ENCODE data around the gene ALKBH5. TPM values are rescaled to one million over a fixed set of nuclear protein-coding genes. Genes with fewer than 3 reads are reported as not detected.

ALKBH5 gene
- total RNA-seq, 1 experiment from 2014 or later = 119 TPM

DNA sequence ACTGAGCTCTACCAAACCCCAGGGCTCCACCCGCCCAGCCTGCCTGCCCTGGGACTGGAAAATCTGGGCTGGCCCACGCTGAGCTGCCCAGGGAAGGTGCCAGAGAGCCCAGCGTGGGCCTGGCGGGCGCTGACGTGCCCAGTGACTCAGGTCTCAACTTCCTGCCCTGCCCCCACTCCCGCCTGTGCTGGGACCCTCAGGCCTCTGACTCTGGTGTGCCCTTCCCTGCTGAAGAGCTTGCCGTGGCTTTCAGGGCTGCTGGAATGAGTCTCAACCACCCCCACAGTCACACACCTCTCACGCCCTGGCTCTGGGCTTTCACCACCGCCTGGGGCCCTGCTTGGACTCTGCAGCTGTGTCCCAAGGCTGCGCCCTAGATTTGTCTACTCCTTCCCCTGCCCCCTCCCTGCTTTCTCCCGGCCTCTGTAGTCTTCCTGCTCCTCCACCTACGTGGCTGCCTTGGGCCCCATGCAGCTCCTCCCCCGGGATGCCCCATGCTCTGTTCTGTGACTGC, 52.2 kb downstream of the ALKBH5 start:
- Histone ChIP-seq H3K9me3 (ENCODE audit: low read depth, low read length, poor library complexity, severe bottlenecking) (no peaks in the 10 kb centered on the region), H3K4me3 (ENCODE audit: low read depth, low read length, poor library complexity, severe bottlenecking) (no peak overlapping the region), H3K27ac (ENCODE audit: low read depth, low read length, poor library complexity, severe bottlenecking) (no peak overlapping the region), H3K27me3 (replicated peaks; ENCODE audit: insufficient read depth, low read depth, low read length, poor library complexity) (no peaks in the 10 kb centered on the region), H3K4me1 (ENCODE audit: insufficient read depth, low read length, poor library complexity, severe bottlenecking) (no peaks in the 10 kb centered on the region), H3K36me3 (ENCODE audit: insufficient read depth, low read length, poor library complexity, severe bottlenecking) (peaks cover 12% of the 10 kb centered on the region)
- intact Hi-C loops (cut with micrococcal nuclease; ENCODE audit: unreplicated experiment) = no loop called here
- no peak for TF ChIP-seq EZH2 (IDR thresholded peaks at IDR 0.05; ENCODE audit: borderline replicate concordance, low read depth, low read length, poor library complexity, severe bottlenecking)
- TF ChIP-seq, protein P1, sequence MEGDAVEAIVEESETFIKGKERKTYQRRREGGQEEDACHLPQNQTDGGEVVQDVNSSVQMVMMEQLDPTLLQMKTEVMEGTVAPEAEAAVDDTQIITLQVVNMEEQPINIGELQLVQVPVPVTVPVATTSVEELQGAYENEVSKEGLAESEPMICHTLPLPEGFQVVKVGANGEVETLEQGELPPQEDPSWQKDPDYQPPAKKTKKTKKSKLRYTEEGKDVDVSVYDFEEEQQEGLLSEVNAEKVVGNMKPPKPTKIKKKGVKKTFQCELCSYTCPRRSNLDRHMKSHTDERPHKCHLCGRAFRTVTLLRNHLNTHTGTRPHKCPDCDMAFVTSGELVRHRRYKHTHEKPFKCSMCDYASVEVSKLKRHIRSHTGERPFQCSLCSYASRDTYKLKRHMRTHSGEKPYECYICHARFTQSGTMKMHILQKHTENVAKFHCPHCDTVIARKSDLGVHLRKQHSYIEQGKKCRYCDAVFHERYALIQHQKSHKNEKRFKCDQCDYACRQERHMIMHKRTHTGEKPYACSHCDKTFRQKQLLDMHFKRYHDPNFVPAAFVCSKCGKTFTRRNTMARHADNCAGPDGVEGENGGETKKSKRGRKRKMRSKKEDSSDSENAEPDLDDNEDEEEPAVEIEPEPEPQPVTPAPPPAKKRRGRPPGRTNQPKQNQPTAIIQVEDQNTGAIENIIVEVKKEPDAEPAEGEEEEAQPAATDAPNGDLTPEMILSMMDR (conservative IDR thresholded peaks at IDR 0.05; ENCODE audit: low read depth, low read length) = no peak
- DNase-seq (ENCODE audit: low spot score) = no peak
- POLR2A ChIA-PET (ENCODE audit: low non-redundant PET) = no interaction called here
- CTCF ChIA-PET = interaction anchor here (0.5 kb wide), 1 partner anchor 18 kb away, joined by 5 read pairs; no protein-coding TSS in a partner anchor
- no TSS peak for BruUV-seq (replicated peaks)

DNA sequence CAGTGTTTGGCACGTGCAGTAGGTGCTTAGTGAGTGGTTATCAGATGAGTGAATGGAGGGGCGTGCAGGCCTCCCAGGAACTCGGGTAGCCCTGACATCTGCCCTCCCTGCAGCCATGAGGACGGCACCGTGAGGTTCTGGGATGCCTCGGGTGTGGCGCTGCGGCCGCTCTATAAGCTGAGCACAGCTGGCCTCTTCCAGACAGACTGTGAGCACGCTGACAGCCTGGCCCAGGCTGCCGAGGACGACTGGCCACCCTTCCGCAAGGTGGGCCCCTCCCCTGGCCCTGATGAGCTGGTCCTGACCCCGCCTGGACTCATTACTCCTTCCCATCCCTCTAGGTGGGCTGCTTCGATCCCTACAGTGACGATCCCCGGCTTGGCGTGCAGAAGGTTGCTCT, 52.9 kb downstream of the ALKBH5 start:
- DNase-seq (ENCODE audit: low spot score) = no peak
- intact Hi-C loops (cut with micrococcal nuclease; ENCODE audit: unreplicated experiment) = no loop called here
- peaks cover 12% of the 10 kb centered on the region for H3K36me3 ChIP-seq (ENCODE audit: insufficient read depth, low read length, poor library complexity, severe bottlenecking)
- H3K4me1 ChIP-seq (ENCODE audit: insufficient read depth, low read length, poor library complexity, severe bottlenecking) = no peaks in the 10 kb centered on the region
- no TSS peak for BruUV-seq (replicated peaks)
- ChIA-PET CTCF (no interaction called here), POLR2A (ENCODE audit: low non-redundant PET) (no interaction called here)
- TF ChIP-seq, protein P1 (conservative IDR thresholded peaks at IDR 0.05; ENCODE audit: low read depth, low read length) = no peak
- no peak for TF ChIP-seq EZH2 (IDR thresholded peaks at IDR 0.05; ENCODE audit: borderline replicate concordance, low read depth, low read length, poor library complexity, severe bottlenecking)
- no peak overlapping the region for H3K27ac ChIP-seq (ENCODE audit: low read depth, low read length, poor library complexity, severe bottlenecking)
- no peaks in the 10 kb centered on the region for H3K27me3 ChIP-seq (replicated peaks; ENCODE audit: insufficient read depth, low read depth, low read length, poor library complexity)
- no peak overlapping the region for H3K4me3 ChIP-seq (ENCODE audit: low read depth, low read length, poor library complexity, severe bottlenecking)
- H3K9me3 ChIP-seq (ENCODE audit: low read depth, low read length, poor library complexity, severe bottlenecking) = no peaks in the 10 kb centered on the region

DNA sequence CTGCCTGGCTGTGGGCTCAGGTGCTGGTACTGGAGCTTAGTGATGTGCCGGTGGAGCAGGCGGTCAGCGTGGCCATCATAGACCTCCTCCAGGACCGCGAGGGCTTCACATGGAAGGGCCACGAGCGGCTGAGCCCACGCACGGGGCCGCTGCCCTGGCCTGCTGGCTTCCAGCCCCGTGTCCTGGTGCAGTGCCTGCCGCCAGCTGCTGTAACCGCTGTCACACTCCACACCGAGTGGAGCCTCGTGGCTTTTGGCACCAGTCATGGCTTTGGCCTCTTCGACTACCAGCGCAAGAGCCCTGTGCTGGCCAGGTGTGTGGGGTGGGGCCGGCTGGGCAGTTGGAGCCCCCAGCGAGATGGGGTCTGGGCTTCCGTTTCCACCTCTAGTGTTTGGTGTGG, 53.8 kb downstream of the ALKBH5 start:
- H3K27me3 ChIP-seq (replicated peaks; ENCODE audit: insufficient read depth, low read depth, low read length, poor library complexity) = no peaks in the 10 kb centered on the region
- H3K36me3 ChIP-seq (ENCODE audit: insufficient read depth, low read length, poor library complexity, severe bottlenecking) = peaks cover 12% of the 10 kb centered on the region
- ChIA-PET CTCF (no interaction called here), POLR2A (ENCODE audit: low non-redundant PET) (no interaction called here)
- BruUV-seq (replicated peaks) = no TSS peak
- no peaks in the 10 kb centered on the region for H3K4me1 ChIP-seq (ENCODE audit: insufficient read depth, low read length, poor library complexity, severe bottlenecking)
- H3K27ac ChIP-seq (ENCODE audit: low read depth, low read length, poor library complexity, severe bottlenecking) = no peak overlapping the region
- DNase-seq (ENCODE audit: low spot score) = no peak
- no peak overlapping the region for H3K4me3 ChIP-seq (ENCODE audit: low read depth, low read length, poor library complexity, severe bottlenecking)
- intact Hi-C loops (cut with micrococcal nuclease; ENCODE audit: unreplicated experiment) = no loop called here
- H3K9me3 ChIP-seq (ENCODE audit: low read depth, low read length, poor library complexity, severe bottlenecking) = no peaks in the 10 kb centered on the region
- TF ChIP-seq, protein P1 (conservative IDR thresholded peaks at IDR 0.05; ENCODE audit: low read depth, low read length) = no peak
- TF ChIP-seq EZH2 (IDR thresholded peaks at IDR 0.05; ENCODE audit: borderline replicate concordance, low read depth, low read length, poor library complexity, severe bottlenecking) = no peak

Measured in A673 (cell line).